Subcutaneous abdominal adipose tissue (tissue), 5 donors: ENCODE measurements around the gene MTOR.
A peak's percentile ranks its signal among the peaks of the same experiment; 100 is the strongest.

ENCODE experiments used
- H3K27ac ChIP-seq: one replicate; pipeline ENCODE4 v1.7.0; 2013; ENCODE audit warnings: low read depth, mild to moderate bottlenecking, inconsistent platforms, low read length, moderate library complexity
- H3K27me3 ChIP-seq, 5 donors: one replicate each; pipeline ENCODE4 v1.7.0; 2013; ENCODE audit warnings: low read length in 5 of 5, inconsistent platforms in 1 of 5; ENCODE audit not compliant: control insufficient read depth in 5 of 5, insufficient read depth in 4 of 5
- H3K36me3 ChIP-seq, 5 donors: one replicate each; pipeline ENCODE4 v1.7.0; 2013; ENCODE audit warnings: low read length in 5 of 5; ENCODE audit not compliant: control insufficient read depth in 5 of 5, insufficient read depth in 5 of 5
- H3K4me1 ChIP-seq, 5 donors: one replicate each; pipeline ENCODE4 v1.7.0; 2013; ENCODE audit warnings: low read length in 5 of 5, mild to moderate bottlenecking in 3 of 5, moderate library complexity in 1 of 5; ENCODE audit not compliant: control insufficient read depth in 5 of 5, insufficient read depth in 5 of 5
- H3K4me3 ChIP-seq, 5 donors: one replicate each; pipeline ENCODE4 v1.7.0; 2013; ENCODE audit warnings: low read length in 5 of 5, low read depth in 1 of 5
- H3K9ac ChIP-seq, 5 donors: one replicate each; pipeline ENCODE4 v1.7.0; 2013; ENCODE audit warnings: low read length in 5 of 5, mild to moderate bottlenecking in 4 of 5, moderate library complexity in 3 of 5
- H3K9me3 ChIP-seq, 5 donors: one replicate each; pipeline ENCODE4 v1.7.0; 2013; ENCODE audit warnings: low read length in 5 of 5; ENCODE audit not compliant: control insufficient read depth in 5 of 5
- donor health status: healthy.
- donor health status: healthy.
- donor health status: healthy.
- donor health status: healthy.
- donor health status: healthy.

MTOR gene

DNA sequence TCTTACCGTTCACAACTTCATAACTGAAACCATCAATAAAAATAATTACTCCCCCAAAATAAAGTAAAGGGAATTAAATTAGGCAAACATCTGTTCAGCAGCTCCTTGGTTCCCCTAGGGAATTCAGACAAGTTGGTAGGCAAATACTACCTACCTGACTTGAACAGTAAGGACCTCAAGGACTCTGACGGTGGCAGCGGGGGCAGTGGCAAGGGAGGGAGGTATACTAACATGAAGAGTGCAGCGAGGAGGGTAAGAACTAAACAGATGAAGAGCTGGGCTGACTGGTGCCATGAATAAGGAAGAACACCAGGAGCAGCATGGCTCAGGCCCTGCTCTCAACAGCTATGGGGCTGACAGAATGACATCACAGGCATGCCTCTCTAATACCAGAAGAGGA is 33.1 kb downstream of the MTOR start:
- Histone ChIP-seq H3K4me1 (no peaks in the 10 kb centered on the region), H3K9me3 (no peaks in the 10 kb centered on the region), H3K27ac (no peak overlapping the region), H3K27me3 (no peaks in the 10 kb centered on the region), H3K9ac (no peak overlapping the region), H3K36me3 (peaks cover 55 to 78% (median 67%) of the 10 kb centered on the region in 5 donors), H3K4me3 (no peak overlapping the region)

DNA sequence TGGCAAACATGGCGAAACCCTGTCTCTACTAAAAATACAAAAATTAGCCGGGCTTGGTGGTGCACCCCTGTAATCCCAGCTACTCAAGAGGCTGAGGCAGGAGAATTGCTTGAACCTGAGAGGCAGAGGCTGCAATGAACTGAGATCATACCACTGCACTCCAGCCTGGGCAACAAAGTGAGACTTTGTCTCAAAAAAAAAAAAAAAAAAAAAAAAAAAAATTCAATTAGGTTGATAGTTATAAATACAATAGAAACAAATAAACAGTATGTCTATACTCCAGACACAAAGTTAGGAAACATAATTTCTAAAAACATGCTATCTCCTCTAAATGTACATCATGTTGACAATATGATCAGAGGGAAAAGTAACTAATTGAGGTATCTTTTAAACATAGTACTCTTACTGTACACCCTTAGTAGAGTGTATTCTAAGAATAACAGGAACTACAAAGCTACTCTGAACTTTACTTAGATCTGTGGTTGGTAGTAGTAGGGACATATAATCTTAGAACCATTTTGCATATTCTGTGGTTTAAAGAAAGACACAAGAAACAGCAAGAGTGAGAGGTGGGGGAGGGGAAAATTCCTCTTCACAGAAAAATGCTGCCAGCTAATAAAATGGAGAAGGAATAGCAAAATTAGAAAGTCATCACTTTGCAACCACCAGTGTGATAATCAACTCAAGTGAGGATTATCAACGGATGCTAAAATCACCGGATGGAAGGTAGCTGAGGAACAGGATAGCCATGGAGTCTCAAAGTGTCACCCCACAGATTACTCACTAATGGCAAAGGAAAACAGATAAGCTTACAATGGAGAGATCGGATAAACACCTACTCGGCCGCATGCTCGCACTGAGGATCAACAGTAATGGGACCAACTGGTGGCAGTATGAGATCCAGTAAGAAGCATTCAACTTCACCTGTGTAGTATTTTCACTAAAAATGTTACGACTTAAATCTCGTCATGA is 35.0 kb downstream of the MTOR start:
- Histone ChIP-seq H3K36me3 (peaks cover 45 to 67% (median 57%) of the 10 kb centered on the region in 5 donors), H3K4me3 (no peak overlapping the region), H3K27ac (no peak overlapping the region)

DNA sequence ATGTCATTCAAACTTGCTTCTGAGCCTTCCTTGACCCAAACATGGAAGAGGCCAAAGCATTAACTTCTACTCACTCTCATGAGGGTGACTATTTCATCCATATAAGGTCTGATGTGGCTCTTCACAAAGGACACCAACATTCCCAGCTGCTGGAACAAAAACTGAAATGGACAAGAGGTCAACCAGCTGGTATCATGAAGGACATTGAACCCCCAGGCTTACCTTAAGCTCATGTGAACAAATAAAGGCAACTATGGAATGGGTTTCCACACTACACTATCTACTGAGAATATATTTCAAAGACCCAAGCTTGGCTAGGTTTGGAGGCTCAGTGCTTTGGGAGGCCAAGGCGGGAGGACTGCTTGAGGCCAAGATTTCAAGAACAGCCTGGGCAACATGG is 46.3 kb downstream of the MTOR start:
- H3K9me3 ChIP-seq = no peaks in the 10 kb centered on the region
- H3K36me3 ChIP-seq = peaks cover 44 to 90% (median 72%) of the 10 kb centered on the region in 5 donors
- H3K27ac ChIP-seq = no peak overlapping the region

More for the DNA sequence above, 35.0 kb downstream of the MTOR start:
- Histone ChIP-seq H3K27me3 (no peaks in the 10 kb centered on the region), H3K9ac (no peak overlapping the region), H3K4me1 (no peaks in the 10 kb centered on the region), H3K9me3 (no peaks in the 10 kb centered on the region)

DNA sequence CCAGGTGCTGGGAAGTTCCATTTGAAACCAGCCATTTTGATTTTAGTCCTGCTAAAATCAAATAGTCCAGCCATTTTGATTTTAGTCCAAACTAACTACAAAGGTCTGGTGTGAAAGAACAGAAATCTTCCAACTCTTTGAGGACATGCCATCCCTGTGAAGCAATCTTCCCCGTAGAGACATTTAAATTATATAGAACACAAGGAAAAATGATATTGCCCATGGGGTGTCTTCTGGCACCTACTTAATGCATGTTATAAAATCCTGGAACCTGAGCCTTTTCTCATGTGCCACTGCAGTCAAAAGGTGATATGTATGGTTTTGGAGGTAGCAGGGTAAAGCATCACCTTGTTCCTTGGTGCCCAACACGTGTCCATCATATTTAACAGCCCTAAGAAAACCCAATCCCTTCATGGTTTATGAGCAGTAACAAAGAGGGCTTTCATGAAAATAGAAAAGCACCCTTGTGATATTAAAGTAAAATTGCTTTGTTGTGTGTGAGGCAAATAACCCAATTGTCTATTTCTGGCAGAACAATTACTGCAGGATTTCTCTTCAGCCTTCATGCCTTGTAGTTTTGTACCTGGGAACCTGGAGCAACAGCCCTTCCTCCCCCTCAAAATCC is 46.9 kb downstream of the MTOR start:
- no peaks in the 10 kb centered on the region for H3K9me3 ChIP-seq
- H3K9ac ChIP-seq = no peak overlapping the region
- no peaks in the 10 kb centered on the region for H3K27me3 ChIP-seq
- no peak overlapping the region for H3K27ac ChIP-seq
- peaks cover 0 to 5% (median 0%) of the 10 kb centered on the region in 5 donors for H3K4me1 ChIP-seq
- H3K36me3 ChIP-seq = peaks cover 48 to 90% (median 76%) of the 10 kb centered on the region in 5 donors
- H3K4me3 ChIP-seq = no peak overlapping the region

More for the DNA sequence above, 46.3 kb downstream of the MTOR start:
- no peak overlapping the region for H3K4me3 ChIP-seq
- no peaks in the 10 kb centered on the region for H3K27me3 ChIP-seq
- no peak overlapping the region for H3K9ac ChIP-seq
- peaks cover 0 to 5% (median 0%) of the 10 kb centered on the region in 5 donors for H3K4me1 ChIP-seq

DNA sequence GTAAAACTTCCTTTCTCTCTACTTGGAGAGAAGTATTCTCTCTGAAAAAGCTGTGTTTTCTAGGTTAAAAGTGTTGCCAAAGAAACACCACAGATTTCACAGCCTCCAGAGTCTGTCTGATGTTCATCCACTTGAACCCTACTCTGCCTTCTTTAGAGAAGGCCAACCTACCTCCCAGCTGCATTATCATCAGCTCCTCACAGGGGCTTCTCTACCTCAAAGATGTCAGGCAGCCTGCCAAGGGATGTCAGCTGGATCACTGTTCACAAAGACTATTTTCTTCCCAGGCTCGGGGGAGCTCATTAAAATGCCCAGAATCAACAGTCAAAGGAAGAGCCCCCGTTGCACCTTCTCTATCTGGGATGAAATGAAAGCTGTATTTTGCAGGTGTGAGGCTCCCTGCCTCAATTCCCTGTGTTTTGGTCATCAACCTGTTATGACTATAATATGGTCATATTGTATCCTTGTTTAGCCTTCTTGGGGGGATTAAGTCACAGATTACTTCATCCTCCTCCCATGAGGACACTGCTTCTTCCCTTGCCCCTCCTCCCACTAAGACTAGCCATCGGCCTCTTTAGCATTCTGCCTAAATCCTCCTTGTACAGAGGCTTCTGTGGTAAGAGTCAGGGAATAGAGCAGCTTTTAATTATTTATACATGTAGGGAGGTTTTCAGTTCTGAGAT is 47.5 kb downstream of the MTOR start:
- Histone ChIP-seq H3K9ac (no peak overlapping the region), H3K36me3 (peaks cover 46 to 93% (median 80%) of the 10 kb centered on the region in 5 donors), H3K27me3 (no peaks in the 10 kb centered on the region), H3K27ac (no peak overlapping the region), H3K4me1 (peaks cover 0 to 5% (median 0%) of the 10 kb centered on the region in 5 donors), H3K4me3 (no peak overlapping the region), H3K9me3 (no peaks in the 10 kb centered on the region)

DNA sequence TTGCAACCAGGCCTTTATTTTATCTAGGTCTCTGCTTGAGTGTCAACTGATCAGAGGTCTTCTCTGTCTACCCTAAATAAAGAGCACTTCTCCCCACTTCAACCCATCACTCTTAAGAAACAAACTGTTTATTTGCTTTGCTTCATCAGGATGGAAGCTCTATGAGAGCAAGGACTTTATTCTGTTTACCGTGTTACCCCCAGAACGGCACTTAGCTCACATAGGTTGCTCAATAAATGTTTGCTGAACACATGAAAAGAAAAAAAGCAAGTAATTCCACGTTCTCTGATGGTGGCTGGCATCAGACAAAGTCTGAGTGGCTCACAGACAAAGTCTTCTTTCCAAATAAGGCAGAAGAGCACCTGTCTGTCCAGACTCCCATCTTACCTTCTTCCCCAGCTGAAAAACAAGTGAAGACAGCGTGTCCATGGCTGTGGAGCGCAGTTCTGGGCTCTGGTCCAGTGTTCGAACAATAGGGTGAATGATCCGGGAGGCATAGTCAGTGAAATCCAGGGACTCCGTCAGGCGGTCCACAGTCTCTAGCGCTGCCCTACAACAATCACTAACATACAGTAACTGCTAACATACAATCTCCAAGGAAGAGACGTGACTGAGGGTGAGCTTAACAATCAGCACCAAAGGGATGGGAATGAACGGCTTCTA is 50.3 kb downstream of the MTOR start:
- Histone ChIP-seq H3K27ac (no peak overlapping the region), H3K4me3 (no peak overlapping the region), H3K4me1 (peaks cover 0 to 5% (median 0%) of the 10 kb centered on the region in 5 donors), H3K9ac (no peak overlapping the region), H3K36me3 (peaks cover 50 to 96% (median 88%) of the 10 kb centered on the region in 5 donors), H3K27me3 (no peaks in the 10 kb centered on the region), H3K9me3 (no peaks in the 10 kb centered on the region)

DNA sequence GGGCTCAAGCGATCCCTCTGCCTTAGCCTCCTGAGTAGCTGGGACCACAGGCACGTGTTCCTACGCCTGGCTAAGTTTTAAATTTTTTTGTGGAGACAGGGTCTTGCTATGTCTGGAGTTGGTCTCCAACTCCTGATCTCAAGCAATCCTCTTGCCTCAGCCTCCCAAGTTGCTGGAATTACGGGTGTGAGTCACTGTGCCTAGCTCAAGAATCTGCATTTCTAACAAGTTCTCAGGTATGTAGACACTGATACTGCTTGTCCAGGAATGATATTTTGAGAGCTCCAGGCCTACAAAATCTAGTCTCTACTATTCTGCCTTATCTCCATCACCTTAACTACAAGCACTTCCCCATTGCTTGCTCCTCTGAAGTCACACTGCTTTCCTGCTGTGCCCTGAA is 50.9 kb downstream of the MTOR start:
- Histone ChIP-seq H3K4me3 (no peak overlapping the region), H3K9me3 (no peaks in the 10 kb centered on the region), H3K27me3 (no peaks in the 10 kb centered on the region), H3K36me3 (peaks cover 50 to 96% (median 89%) of the 10 kb centered on the region in 5 donors), H3K4me1 (peaks cover 0 to 5% (median 0%) of the 10 kb centered on the region in 5 donors), H3K9ac (no peak overlapping the region), H3K27ac (no peak overlapping the region)

DNA sequence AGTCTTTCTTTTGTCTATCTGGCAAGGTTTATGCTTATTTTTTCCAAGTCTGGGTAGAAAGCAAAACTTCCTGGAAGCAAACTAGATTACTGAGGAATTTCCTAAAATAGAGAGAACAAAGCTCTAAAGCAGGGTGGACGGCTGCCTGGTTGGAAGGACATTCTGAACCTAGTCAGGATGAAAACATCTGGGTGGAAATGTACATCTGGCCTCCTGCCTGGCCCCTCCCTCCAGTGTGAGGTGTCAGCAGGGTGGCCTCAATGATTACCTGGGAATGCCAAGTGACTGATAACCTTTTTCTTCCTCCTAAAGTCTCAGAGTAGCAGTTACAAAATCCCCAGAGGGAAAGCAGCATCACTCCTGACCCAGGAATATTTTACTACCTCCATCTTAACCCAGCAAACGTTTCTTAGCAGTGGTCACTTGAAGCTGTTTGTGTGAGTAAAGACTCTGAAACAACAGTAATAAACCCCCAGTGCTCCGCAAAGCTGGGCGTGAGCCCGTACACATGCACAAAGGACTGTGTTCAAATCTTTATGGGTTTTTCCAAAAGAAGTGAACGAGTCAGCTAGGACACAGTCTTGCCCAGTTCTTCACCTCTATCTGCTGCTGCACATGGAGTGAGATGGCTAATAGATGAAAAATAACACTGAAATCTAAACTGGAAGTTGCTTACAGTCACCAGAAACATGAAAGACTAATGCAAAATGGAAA is 54.3 kb downstream of the MTOR start:
- no peaks in the 10 kb centered on the region for H3K9me3 ChIP-seq
- peak overlapping the region in 1 of 5 donors; percentile 26 for H3K9ac ChIP-seq
- no peaks in the 10 kb centered on the region for H3K4me1 ChIP-seq
- no peak overlapping the region for H3K27ac ChIP-seq
- H3K36me3 ChIP-seq = peaks cover 51 to 96% (median 83%) of the 10 kb centered on the region in 5 donors
- H3K27me3 ChIP-seq = no peaks in the 10 kb centered on the region
- H3K4me3 ChIP-seq = no peak overlapping the region
